Daoy (cell line): ENCODE results near the gene PPARA. TPM values are rescaled to one million over a fixed set of nuclear protein-coding genes. Genes with fewer than 3 reads are reported as not detected.

Experiments used
- DNase-seq: peaks from one replicate; pipeline ENCODE4 v3.0.0-alpha.2; 2015; ENCODE audit warnings: low read depth
- total RNA-seq: library from RNA; depleted of rRNA; stranded (reverse); fragments of >200 nt; shearing (Covaris generic); gene quantifications from 2 replicates; pipeline ENCODE4 v1.2.3, GENCODE V29; 2014

Gene PPARA
- total RNA-seq, 1 experiment from 2014 or later: 1.3 TPM

- DNase-seq: no peak
Observed at GRCh38 chr22:46142548-46143490, 7.5 kb upstream of the PPARA start.

GRCh38 chr22:46143491-46144147 is 6.7 kb upstream of the PPARA start:
- DNase-seq: no peak

- no peak for DNase-seq
Observed at GRCh38 chr22:46145361-46145851, 4.9 kb upstream of the PPARA start.

- DNase-seq: no peak
Observed at GRCh38 chr22:46145896-46146295, 4.4 kb upstream of the PPARA start.

- no peak for DNase-seq
Observed at GRCh38 chr22:46146329-46146728, 4.0 kb upstream of the PPARA start.

DNA sequence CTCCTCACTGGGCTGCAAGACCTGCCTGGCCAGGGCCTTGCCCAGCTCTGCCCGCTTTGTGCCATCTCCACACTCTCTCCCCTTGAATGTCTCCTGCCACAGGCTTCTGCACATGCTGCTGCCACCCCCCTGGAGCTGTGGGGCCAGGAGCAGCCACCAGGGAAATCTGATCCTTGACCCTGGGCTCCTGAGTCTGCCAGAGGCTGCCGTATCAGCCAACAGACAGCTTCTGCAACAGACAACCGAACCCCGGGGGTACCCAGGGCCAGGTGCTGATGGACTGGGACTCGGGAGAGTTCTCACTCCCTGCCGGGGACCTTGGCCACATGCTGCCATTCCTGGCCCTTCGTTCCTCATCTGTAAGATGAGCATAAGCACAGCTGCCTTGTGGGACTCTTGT is 3.3 kb upstream of the PPARA start:
- no peak for DNase-seq

- DNase-seq: no peak
Observed at GRCh38 chr22:46147471-46148267, 2.7 kb upstream of the PPARA start.

DNA sequence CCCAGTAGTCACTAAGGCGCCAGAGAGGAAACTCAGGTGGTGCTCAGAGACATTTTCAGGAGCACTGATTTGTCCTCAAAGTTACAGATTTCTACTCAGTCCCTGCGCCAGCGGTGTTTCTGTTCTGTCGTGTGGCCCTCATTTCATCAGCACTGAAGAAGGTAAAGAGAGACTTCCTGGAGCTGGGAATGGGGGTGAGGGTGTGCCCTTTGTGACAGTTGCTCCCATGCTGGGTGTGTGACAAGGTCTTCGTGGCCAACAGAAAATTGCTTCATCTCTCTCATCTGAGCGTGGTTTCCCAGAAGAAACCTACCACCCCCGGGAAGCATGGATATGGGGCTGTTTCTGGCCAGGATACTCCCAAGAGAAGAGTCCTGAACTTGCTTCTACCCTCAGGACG is 2.0 kb upstream of the PPARA start:
- DNase-seq: no peak

- no peak for DNase-seq
Observed at GRCh38 chr22:46148816-46149511, 1.4 kb upstream of the PPARA start.

DNA sequence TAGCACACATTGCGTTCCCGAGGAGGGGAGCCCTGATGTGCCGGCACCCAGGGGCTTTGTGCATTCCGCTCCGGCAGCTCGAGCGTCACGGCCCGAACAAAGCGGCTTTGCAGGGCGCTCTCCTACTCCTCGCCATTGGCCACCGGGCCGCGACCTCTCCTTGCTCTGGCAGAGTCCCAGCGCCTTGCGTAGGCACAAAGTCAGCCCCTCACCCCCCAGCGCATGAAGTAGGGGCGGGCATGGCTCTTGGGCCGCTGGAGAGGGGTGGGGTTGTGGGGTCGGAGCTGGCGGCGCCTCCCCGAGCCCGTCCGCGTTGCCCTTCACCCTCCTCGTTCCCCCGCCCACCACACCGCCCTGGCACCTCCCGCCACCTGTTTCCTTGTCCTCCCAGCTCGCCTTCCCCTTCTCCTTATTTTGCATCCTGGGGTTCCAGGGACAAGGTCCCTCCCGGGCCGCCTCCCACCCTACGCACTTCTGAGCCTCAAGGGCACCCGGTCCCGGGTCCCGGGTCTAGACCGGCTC is 753 bp upstream of the PPARA start:
- DNase-seq: peak; percentile 23

DNA sequence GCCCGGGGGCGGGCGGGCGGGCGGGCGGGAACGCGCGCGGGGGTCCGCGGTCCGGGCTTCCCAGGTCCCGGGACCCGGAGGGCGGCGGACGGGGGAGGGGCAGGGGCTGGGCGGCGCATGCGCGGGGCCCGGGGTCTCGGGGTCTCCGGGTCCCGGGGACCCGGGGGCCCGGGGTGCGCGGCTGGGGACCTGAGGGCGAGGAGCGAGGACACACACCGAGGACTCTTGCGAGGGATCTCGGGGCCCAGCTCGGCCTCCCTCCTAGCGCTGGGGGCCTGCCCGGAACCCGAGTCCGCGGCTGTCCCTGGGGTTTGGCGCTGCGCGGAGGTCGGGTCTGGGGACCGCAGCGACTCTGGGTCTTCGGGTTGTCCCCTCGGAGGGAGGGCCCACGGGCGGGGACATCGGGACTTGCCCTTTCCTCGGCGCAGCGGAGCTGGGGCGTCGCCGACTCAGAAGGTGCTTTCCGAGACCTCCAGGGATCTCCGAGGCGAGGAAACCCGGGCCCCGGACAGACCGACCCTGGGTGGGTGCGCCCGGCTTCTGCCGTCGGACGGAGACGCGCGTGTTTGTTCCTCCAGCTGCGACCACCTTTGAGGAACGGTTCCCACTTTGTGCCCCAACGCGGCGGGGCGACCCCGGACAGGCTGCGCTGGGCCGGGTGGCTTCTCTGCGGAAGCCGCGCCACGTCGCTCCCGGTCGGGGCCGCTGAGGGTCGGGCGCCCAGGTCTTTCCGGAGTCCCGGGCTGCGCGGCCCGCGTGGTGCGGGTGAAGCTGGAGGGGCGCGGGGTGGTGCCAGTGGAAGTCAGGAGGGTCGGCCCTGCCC is 540 bp downstream of the PPARA start:
- DNase-seq: peak; percentile 27

DNA sequence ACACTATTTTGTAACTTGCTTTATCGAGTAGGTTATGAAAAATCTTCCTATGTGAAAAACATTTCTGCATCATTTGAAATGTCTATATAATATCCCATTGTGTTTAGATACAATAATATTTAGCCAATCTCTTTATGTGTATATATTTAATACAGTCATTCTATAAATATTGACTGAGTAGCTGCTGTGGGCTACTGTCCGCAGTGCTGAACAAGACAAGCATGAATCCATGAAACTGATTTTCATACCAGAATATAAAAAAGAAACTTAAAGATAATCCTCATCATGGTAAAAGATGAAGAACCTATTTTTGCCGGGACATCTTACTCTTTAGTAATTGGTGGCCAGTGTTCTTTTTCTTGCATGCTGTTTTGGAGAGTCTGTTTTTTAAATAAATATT is 3.6 kb downstream of the PPARA start:
- DNase-seq: no peak

DNA sequence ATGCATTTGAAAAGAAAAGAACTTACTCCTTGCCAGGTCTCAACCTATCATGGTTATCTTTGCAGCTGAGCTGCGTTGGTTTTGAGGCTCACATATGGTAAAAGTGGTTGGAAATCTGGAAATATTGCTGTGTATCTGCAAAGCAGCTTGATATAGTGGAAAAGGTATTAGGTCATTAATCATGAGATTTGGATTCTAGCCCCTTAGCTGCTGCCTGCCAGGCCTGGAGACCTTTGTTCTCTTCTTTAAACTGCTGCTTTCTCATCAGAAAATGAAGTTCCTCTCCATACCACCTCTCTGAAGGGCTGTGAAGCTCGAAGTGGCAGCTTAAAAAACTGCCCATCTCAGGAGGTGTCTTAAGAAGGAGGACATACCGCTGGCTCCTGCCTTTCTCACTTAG is 5.7 kb downstream of the PPARA start:
- DNase-seq: no peak

- DNase-seq: no peak
Observed at GRCh38 chr22:46158283-46158682, 8.0 kb downstream of the PPARA start.

- no peak for DNase-seq
Observed at GRCh38 chr22:46159212-46159611, 8.9 kb downstream of the PPARA start.

GRCh38 chr22:46159777-46160176 is 9.5 kb downstream of the PPARA start:
- DNase-seq: no peak

DNA sequence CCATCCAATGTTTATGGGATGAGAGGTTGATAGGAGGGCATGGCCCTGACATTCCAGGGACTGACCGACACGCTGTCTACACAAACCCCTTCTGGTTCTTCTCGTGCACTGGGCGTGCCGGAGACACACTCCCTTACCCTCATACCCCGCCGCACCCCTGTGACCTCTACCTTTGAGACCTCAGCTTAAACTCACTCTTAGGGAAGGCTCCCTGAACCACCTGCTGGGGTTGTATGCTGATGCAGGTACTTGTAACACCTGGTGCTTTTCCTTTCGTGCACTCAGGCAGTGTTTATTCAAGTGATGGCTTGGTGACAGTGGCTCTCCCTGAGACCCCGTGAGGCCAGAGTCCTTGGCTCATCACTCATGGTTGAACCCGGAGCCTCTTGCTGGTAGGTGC is 12.0 kb downstream of the PPARA start:
- no peak for DNase-seq

GRCh38 chr22:46162771-46163556 is 12.6 kb downstream of the PPARA start:
- DNase-seq: no peak

- DNase-seq: peak; percentile 31
Observed at GRCh38 chr22:46163557-46163888, 13.2 kb downstream of the PPARA start.

GRCh38 chr22:46165977-46166376 is 15.7 kb downstream of the PPARA start:
- DNase-seq: no peak
